Subcutaneous abdominal adipose tissue (tissue), 5 donors: ENCODE data around the gene CAMK1.
A peak's percentile ranks its signal among the peaks of the same experiment; 100 is the strongest.

Experiments used
- H3K27ac ChIP-seq: one replicate; pipeline ENCODE4 v1.7.0; 2013; ENCODE audit warnings: low read depth, mild to moderate bottlenecking, inconsistent platforms, low read length, moderate library complexity
- H3K27me3 ChIP-seq, 5 donors: one replicate each; pipeline ENCODE4 v1.7.0; 2013; ENCODE audit warnings: low read length in 5 of 5, inconsistent platforms in 1 of 5; ENCODE audit not compliant: control insufficient read depth in 5 of 5, insufficient read depth in 4 of 5
- H3K36me3 ChIP-seq, 5 donors: one replicate each; pipeline ENCODE4 v1.7.0; 2013; ENCODE audit warnings: low read length in 5 of 5; ENCODE audit not compliant: control insufficient read depth in 5 of 5, insufficient read depth in 5 of 5
- H3K4me1 ChIP-seq, 5 donors: one replicate each; pipeline ENCODE4 v1.7.0; 2013; ENCODE audit warnings: low read length in 5 of 5, mild to moderate bottlenecking in 3 of 5, moderate library complexity in 1 of 5; ENCODE audit not compliant: control insufficient read depth in 5 of 5, insufficient read depth in 5 of 5
- H3K4me3 ChIP-seq, 5 donors: one replicate each; pipeline ENCODE4 v1.7.0; 2013; ENCODE audit warnings: low read length in 5 of 5, low read depth in 1 of 5
- H3K9ac ChIP-seq, 5 donors: one replicate each; pipeline ENCODE4 v1.7.0; 2013; ENCODE audit warnings: low read length in 5 of 5, mild to moderate bottlenecking in 4 of 5, moderate library complexity in 3 of 5
- H3K9me3 ChIP-seq, 5 donors: one replicate each; pipeline ENCODE4 v1.7.0; 2013; ENCODE audit warnings: low read length in 5 of 5; ENCODE audit not compliant: control insufficient read depth in 5 of 5
- donor health status: healthy.
- donor health status: healthy.
- donor health status: healthy.
- donor health status: healthy.
- donor health status: healthy.

The CAMK1 gene

DNA sequence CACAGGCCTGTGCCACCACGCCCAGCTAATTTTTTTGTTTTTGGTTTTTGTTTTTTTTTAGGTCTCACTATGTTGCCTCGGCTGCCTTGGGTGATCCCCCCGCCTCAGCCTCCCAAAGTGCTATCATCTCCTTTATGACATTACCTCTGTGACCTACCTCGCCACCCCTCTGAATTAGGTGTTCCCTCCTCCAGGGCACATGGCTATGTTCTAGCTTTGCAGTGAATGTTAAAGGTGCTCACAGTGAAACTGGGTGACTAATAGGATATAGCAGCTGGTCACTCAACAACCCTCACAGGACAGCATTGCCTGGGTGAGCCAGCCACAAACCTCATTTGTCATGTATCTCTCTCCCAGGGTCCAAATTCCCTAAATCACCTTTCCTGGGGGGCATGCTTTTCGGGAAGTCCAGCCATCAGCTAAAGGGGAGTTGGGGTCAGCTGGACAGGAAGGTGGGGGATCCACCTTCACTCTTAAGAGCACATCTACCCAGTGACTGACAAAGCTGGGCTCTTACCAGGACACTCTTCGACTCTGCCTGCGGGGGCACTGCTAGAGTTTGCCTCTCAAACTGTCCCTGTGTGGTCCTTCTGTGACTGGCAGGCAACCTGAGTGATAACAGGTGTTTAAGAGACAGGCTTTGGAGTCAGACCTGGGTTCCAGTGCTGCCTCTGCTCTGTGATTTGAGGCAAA, 38.7 kb upstream of the CAMK1 start:
- Histone ChIP-seq H3K4me3 (no peak overlapping the region), H3K27me3 (no peaks in the 10 kb centered on the region), H3K9me3 (no peaks in the 10 kb centered on the region), H3K27ac (peak overlapping the region; percentile 89), H3K36me3 (peaks cover 8 to 50% (median 46%) of the 10 kb centered on the region in 5 donors), H3K4me1 (peaks cover 0 to 22% (median 18%) of the 10 kb centered on the region in 5 donors), H3K9ac (peak overlapping the region in 1 of 5 donors; percentile 85)

DNA sequence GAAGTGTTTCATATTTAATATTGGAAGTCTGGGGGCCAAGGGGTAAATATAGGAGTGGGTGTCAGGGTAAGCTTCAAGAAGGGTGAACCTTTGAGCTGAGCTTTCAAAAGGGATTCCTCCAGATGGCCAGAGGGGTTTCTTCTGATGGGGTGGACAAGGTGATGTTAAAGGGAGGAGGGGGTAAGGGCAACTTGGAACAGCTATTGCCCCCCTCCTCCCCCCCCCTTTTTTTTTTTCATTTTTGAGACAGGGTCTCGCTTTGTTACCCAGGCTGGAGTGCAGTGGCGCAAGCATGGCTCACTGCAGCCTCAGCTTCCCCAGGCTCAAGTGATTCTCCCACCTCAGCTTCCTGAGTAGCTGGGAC, 38.2 kb upstream of the CAMK1 start:
- H3K9me3 ChIP-seq, result no peaks in the 10 kb centered on the region
- no peak overlapping the region for H3K27ac ChIP-seq
- peaks cover 8 to 50% (median 48%) of the 10 kb centered on the region in 5 donors for H3K36me3 ChIP-seq
- no peaks in the 10 kb centered on the region for H3K27me3 ChIP-seq
- no peak overlapping the region for H3K4me3 ChIP-seq
- peaks cover 0 to 22% (median 18%) of the 10 kb centered on the region in 5 donors for H3K4me1 ChIP-seq
- H3K9ac ChIP-seq, result no peak overlapping the region

DNA sequence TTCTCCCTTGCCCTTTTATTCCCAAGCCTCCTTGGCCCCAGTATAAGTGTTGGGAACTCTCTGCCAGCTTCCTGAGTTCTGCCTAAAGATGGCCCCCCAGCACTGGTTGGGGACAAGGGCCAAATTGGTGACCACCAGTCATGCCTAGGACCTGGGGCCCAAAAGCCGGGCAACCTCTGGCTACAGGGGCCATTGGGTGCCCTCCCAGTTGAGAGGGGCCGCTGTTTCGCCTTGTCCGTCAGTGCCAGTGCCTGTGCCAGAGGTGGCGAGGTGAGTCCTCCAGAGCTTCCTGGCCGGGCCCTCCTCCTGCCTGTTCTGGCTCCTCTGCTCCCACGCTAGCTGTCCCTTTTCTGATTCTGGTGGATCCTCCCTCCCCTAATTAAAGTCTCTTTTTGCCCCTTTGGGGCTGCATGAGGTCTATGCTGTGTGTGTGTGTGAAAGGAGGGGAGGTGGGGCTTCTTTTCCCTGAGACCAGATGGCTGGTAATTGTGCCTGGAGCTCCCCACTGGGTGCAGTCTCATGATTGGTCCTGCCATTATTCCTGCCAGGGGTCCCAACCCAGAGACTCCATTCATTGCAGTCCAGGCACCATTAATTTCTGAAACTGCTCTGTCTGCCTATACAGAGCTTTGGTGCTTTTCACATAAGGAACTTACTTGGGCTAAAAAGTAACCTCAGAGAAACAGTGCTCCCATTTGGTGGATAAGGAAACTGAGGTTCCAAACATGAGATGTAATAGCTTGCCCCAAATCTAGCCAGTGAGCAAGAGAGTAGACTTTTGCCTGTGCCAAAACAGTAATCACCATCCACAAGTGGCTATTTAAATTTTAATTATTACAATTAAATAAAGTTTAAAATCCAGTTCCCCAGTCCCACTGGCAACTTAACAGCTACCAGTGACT, 37.2 kb upstream of the CAMK1 start:
- peaks cover 0 to 22% (median 18%) of the 10 kb centered on the region in 5 donors for H3K4me1 ChIP-seq
- H3K27ac ChIP-seq, result no peak overlapping the region
- peaks cover 8 to 57% (median 48%) of the 10 kb centered on the region in 5 donors for H3K36me3 ChIP-seq
- no peaks in the 10 kb centered on the region for H3K27me3 ChIP-seq
- no peak overlapping the region for H3K9ac ChIP-seq
- H3K9me3 ChIP-seq, result no peaks in the 10 kb centered on the region
- H3K4me3 ChIP-seq, result no peak overlapping the region

DNA sequence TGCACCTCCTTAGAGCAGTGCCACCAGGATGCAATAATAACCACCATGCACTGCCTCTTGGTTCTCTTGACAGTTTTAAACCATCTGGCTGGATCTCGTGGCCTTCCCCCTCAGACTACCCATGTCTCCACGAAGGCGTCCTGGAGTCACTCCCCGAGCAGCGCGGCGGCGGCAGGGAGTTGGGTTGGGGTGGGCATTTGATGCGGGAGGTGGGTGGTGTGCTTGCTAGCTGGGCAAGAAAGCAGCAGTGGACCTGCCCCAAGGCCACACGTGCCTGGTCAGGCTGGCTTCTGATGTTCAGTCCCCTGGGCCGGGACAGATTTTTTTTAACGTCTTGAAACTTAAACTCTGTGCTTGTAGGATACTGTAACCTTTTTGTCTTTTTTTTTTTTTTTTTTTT, 36.4 kb upstream of the CAMK1 start:
- Histone ChIP-seq H3K9me3 (no peaks in the 10 kb centered on the region), H3K9ac (no peak overlapping the region), H3K4me3 (no peak overlapping the region), H3K36me3 (peaks cover 12 to 64% (median 56%) of the 10 kb centered on the region in 5 donors), H3K27me3 (no peaks in the 10 kb centered on the region), H3K4me1 (peaks cover 0 to 20% (median 16%) of the 10 kb centered on the region in 5 donors), H3K27ac (no peak overlapping the region)

DNA sequence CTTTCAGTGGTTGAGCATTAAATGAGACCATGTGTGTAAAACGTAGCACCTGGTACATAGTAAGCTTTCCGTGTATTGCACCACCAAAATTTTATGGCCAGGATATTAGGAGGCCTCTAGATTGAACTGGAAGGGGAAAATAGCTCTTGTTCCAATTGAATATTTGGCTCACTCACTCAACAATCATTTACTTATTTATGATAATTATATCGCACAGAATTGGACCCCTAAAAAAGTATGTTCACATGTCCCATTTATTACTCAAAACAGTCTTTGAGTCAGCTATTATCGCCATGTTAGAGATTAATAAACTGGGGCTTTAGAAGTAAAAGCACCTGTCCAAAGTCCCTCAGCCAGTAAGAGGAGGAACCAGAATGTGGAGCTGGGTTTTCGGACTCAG, 35.2 kb upstream of the CAMK1 start:
- no peak overlapping the region for H3K4me3 ChIP-seq
- H3K27me3 ChIP-seq, result no peaks in the 10 kb centered on the region
- no peak overlapping the region for H3K9ac ChIP-seq
- no peak overlapping the region for H3K27ac ChIP-seq
- H3K36me3 ChIP-seq, result peaks cover 15 to 74% (median 65%) of the 10 kb centered on the region in 5 donors
- peaks cover 0 to 10% (median 7%) of the 10 kb centered on the region in 5 donors for H3K4me1 ChIP-seq
- H3K9me3 ChIP-seq, result no peaks in the 10 kb centered on the region

DNA sequence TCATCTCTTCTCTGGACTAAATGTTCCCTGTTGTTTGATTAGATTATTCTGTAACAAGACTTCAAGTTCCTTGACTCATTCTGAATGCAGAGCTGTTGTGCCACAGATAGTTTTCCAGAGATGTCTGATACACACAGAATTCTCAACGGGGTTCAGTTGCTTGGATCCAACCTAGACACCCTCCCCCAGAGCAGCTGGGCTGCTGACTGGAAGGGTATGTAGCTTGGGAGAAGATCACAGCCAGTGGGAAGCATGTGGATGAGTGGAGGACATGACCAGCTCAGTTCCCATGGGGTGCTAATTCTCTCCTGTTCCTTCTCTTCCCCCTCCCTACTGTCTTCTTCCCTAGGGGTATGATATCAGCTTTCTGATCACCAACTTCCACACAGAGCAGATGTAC, 33.7 kb upstream of the CAMK1 start:
- no peak overlapping the region for H3K27ac ChIP-seq
- H3K36me3 ChIP-seq, result peaks cover 24 to 90% (median 79%) of the 10 kb centered on the region in 5 donors
- H3K4me3 ChIP-seq, result no peak overlapping the region
- H3K27me3 ChIP-seq, result no peaks in the 10 kb centered on the region
- no peak overlapping the region for H3K9ac ChIP-seq
- no peaks in the 10 kb centered on the region for H3K9me3 ChIP-seq
- no peaks in the 10 kb centered on the region for H3K4me1 ChIP-seq

DNA sequence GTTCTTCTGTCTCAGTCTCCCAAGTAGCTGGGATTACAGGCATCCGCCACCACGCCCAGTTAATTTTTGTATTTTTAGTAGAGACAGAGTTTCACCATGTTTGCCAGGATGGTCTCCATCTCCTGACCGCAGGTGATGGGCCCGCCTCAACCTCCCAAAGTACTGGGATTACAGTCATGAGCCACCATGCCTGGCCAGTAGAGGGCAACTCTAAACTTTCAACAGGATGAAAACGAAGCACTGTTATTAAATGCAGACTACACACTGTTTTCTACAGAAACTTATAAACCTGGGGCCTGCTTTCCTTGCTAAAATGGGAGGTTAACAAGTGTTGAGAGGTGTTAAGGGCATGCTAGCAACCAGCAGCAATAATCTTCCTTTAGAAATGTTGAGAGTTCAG, 30.8 kb upstream of the CAMK1 start:
- H3K9ac ChIP-seq, result no peak overlapping the region
- no peak overlapping the region for H3K4me3 ChIP-seq
- H3K27me3 ChIP-seq, result no peaks in the 10 kb centered on the region
- H3K27ac ChIP-seq, result no peak overlapping the region
- H3K36me3 ChIP-seq, result peaks cover 28 to 83% (median 76%) of the 10 kb centered on the region in 5 donors
- H3K4me1 ChIP-seq, result peaks cover 0 to 10% (median under 1%) of the 10 kb centered on the region in 5 donors
- H3K9me3 ChIP-seq, result no peaks in the 10 kb centered on the region

DNA sequence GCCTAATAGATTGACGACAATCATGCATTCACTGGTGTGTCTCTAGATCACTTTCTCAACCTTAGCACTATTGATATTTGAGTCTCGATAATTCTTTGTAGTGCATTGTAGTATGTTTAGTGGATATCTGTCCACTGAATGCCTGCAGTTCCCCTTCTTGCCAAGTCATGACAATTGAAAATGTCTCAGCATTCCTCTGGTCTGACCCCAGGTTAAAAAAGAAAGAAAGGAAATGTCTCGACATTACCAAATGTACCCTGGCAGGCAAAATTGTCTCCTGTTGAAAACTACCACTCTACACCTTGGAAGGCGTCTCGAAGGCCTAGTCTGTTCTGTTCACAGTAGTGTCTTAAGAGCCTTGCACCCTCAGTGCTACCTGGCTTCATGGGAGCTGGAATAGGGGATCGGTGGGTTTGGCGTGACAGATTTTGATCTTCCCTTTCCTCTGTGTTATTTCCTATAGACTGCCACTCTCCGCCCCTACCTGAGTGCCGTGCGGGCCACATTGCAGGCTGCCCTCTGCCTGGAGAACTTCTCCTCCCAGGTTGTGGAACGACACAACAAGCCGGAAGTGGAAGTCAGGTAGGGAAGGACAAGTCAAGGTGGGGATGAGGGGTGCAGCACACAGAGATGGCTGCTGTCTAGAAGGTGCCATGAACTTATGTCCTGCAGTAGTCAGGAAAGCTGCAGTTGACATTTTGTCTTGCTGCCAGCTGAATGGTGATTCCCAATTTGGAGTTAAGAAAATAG, 27.6 kb upstream of the CAMK1 start:
- Histone ChIP-seq H3K4me1 (peaks cover 2 to 28% (median 20%) of the 10 kb centered on the region in 5 donors), H3K9me3 (no peaks in the 10 kb centered on the region), H3K9ac (no peak overlapping the region), H3K4me3 (no peak overlapping the region), H3K27ac (no peak overlapping the region), H3K36me3 (peaks cover 20 to 60% (median 47%) of the 10 kb centered on the region in 5 donors), H3K27me3 (no peaks in the 10 kb centered on the region)

DNA sequence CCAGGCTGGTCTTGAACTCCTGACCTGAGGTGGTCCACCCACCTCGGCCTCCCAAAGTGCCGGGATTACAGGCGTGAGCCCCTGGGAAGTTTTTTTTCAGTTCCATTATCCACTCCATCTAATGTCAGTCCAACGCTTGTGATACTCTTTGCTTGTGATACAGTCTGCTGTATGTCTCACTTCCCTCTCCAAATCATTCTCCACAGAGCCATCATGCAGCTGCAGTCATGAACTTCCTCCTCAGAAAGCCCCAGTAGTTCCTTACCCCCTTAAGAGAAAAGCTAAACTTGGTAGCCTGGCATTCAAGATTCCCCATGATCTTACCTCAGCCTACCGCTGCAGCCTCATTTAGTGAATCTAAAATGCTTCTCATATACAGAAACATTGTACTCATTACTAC, 25.5 kb upstream of the CAMK1 start:
- H3K9me3 ChIP-seq, result no peaks in the 10 kb centered on the region
- H3K9ac ChIP-seq, result peak overlapping the region in 1 of 5 donors; percentile 20
- H3K4me1 ChIP-seq, result peaks cover 2 to 40% (median 29%) of the 10 kb centered on the region in 5 donors
- H3K4me3 ChIP-seq, result no peak overlapping the region
- H3K36me3 ChIP-seq, result peaks cover 15 to 44% (median 38%) of the 10 kb centered on the region in 5 donors
- no peaks in the 10 kb centered on the region for H3K27me3 ChIP-seq
- H3K27ac ChIP-seq, result no peak overlapping the region
